HUES6 (cell line): ENCODE measurements around the gene SH3YL1.

Experiments used
- H3K27ac ChIP-seq: 2 replicates; pipeline ENCODE4 v1.7.0; 2013; ENCODE audit warnings: low read depth, mild to moderate bottlenecking, low read length, inconsistent platforms
- H3K27me3 ChIP-seq: 2 replicates; pipeline ENCODE4 v1.6.1; 2013; ENCODE audit warnings: low read length; ENCODE audit not compliant: control insufficient read depth, insufficient read depth
- H3K36me3 ChIP-seq: 2 replicates; pipeline ENCODE4 v1.6.1; 2013; ENCODE audit warnings: low read length; ENCODE audit not compliant: control insufficient read depth, insufficient read depth
- H3K4me1 ChIP-seq: 2 replicates; pipeline ENCODE4 v1.6.1; 2013; ENCODE audit warnings: low read length; ENCODE audit not compliant: control insufficient read depth, insufficient read depth
- H3K4me3 ChIP-seq: 2 replicates; pipeline ENCODE4 v1.5.1; 2013; ENCODE audit warnings: low read depth, low read length
- H3K9ac ChIP-seq: one replicate; pipeline ENCODE4 v1.6.1; 2013; ENCODE audit warnings: mild to moderate bottlenecking, low read length
- H3K9me3 ChIP-seq: 2 replicates; pipeline ENCODE4 v1.6.1; 2013; ENCODE audit warnings: low read depth, low read length; ENCODE audit not compliant: control insufficient read depth, insufficient read depth

The SH3YL1 gene

GRCh38 chr2:191311-192190, 72.3 kb downstream of the SH3YL1 start:
- Histone ChIP-seq H3K4me3 (no peak overlapping the region), H3K9ac (no peak overlapping the region), H3K36me3 (no peaks in the 10 kb centered on the region), H3K4me1 (no peaks in the 10 kb centered on the region), H3K27ac (no peak overlapping the region), H3K9me3 (peaks cover 36% of the 10 kb centered on the region), H3K27me3 (no peaks in the 10 kb centered on the region)

GRCh38 chr2:187825-188224, 76.0 kb downstream of the SH3YL1 start:
- Histone ChIP-seq H3K9me3 (peaks cover 69% of the 10 kb centered on the region), H3K4me1 (no peaks in the 10 kb centered on the region), H3K36me3 (no peaks in the 10 kb centered on the region), H3K27me3 (no peaks in the 10 kb centered on the region), H3K4me3 (no peak overlapping the region), H3K9ac (no peak overlapping the region), H3K27ac (no peak overlapping the region)

- Histone ChIP-seq H3K36me3 (no peaks in the 10 kb centered on the region), H3K9me3 (peaks cover 61% of the 10 kb centered on the region), H3K27ac (no peak overlapping the region), H3K4me1 (no peaks in the 10 kb centered on the region), H3K9ac (no peak overlapping the region), H3K27me3 (no peaks in the 10 kb centered on the region), H3K4me3 (no peak overlapping the region)
These were observed 78.6 kb downstream of the SH3YL1 start for GRCh38 chr2:185221-185620.

DNA sequence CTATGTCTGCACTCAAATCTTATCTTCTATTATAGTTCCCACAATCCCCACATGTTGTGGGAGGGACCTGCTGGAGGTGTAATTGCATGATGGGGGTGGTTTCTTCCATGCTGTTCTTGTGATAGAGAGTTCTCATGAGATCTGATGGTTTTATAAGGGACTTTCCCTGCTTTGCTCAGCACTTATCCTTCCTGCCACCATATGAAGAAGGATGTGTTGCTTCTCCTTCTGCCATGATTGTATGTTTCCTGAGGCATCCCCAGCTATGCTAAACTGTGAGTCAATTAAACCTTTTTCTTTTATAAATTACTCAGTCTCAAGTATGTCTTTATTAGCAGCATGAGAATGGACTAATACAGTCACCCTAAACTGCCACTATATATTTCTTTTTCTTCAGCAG, 79.1 kb downstream of the SH3YL1 start:
- no peak overlapping the region for H3K9ac ChIP-seq
- no peak overlapping the region for H3K4me3 ChIP-seq
- H3K27me3 ChIP-seq = no peaks in the 10 kb centered on the region
- H3K36me3 ChIP-seq = no peaks in the 10 kb centered on the region
- no peak overlapping the region for H3K27ac ChIP-seq
- H3K4me1 ChIP-seq = no peaks in the 10 kb centered on the region
- peaks cover 61% of the 10 kb centered on the region for H3K9me3 ChIP-seq

DNA sequence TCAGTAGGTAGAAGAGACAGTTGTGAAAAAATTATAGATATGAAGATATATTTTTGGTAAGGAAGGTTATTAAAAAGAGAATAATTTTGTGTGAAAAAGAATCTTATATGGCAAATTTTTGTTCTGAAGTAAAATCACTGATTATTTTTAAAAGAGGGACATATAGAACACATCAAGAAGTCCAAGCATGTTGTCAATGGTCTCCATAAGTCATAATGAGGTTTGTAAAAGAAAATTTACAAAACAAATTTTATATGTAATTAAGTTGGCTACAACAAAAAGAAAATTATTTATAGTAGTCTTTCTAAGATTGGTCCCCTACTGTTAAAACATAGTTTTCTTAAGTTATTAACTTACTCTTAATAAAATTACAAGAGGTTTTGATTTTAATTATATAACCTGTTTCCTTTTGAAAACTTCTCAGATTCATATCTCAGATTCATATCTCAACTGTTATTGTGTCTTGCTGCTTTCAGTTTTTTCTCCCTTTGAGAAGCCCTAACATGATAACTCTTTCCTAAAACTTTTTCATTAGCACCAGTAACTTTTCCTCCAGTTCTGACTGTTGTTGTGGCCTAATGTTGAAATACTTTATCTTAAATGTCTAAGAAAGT, 81.2 kb downstream of the SH3YL1 start:
- no peak overlapping the region for H3K4me3 ChIP-seq
- H3K27ac ChIP-seq = no peak overlapping the region
- H3K27me3 ChIP-seq = no peaks in the 10 kb centered on the region
- H3K36me3 ChIP-seq = no peaks in the 10 kb centered on the region
- H3K9ac ChIP-seq = no peak overlapping the region
- H3K4me1 ChIP-seq = no peaks in the 10 kb centered on the region
- peaks cover 51% of the 10 kb centered on the region for H3K9me3 ChIP-seq

- H3K9ac ChIP-seq = no peak overlapping the region
- no peaks in the 10 kb centered on the region for H3K27me3 ChIP-seq
These were observed 83.5 kb downstream of the SH3YL1 start for GRCh38 chr2:180311-180710.

GRCh38 chr2:179886-180285, 83.9 kb downstream of the SH3YL1 start:
- Histone ChIP-seq H3K4me1 (no peaks in the 10 kb centered on the region), H3K27me3 (no peaks in the 10 kb centered on the region), H3K27ac (no peak overlapping the region), H3K36me3 (no peaks in the 10 kb centered on the region), H3K9me3 (peaks cover 29% of the 10 kb centered on the region), H3K4me3 (no peak overlapping the region), H3K9ac (no peak overlapping the region)

More at GRCh38 chr2:180311-180710, 83.5 kb downstream of the SH3YL1 start:
- peaks cover 33% of the 10 kb centered on the region for H3K9me3 ChIP-seq
- H3K4me1 ChIP-seq = no peaks in the 10 kb centered on the region
- H3K36me3 ChIP-seq = no peaks in the 10 kb centered on the region
- H3K27ac ChIP-seq = no peak overlapping the region
- no peak overlapping the region for H3K4me3 ChIP-seq

DNA sequence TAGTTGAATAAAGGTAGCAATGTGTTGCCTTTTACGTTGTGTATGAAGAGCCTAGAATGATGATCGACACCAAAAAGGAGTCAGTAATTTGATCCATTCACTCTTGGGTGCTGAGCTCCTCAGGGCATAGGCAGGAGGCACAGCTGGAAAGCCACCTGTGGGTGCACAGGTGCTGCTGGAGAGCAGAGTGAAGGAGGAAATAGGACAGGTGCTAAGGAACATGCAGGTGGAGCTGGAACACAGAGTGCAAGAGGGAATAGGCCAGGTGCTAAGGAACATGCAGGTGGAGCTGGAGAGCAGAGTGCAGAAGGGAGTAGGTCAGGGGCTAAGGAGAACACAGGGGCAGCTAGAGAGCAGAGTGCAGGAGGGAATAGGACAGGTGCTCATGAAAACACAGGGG, 86.1 kb downstream of the SH3YL1 start:
- peaks cover 9% of the 10 kb centered on the region for H3K9me3 ChIP-seq
- no peaks in the 10 kb centered on the region for H3K27me3 ChIP-seq
- H3K27ac ChIP-seq = no peak overlapping the region
- H3K4me1 ChIP-seq = no peaks in the 10 kb centered on the region
- H3K4me3 ChIP-seq = no peak overlapping the region
- no peaks in the 10 kb centered on the region for H3K36me3 ChIP-seq
- no peak overlapping the region for H3K9ac ChIP-seq

- H3K9ac ChIP-seq = no peak overlapping the region
- no peaks in the 10 kb centered on the region for H3K36me3 ChIP-seq
- no peak overlapping the region for H3K4me3 ChIP-seq
- no peaks in the 10 kb centered on the region for H3K27me3 ChIP-seq
- no peaks in the 10 kb centered on the region for H3K4me1 ChIP-seq
- no peak overlapping the region for H3K27ac ChIP-seq
- peaks cover 7% of the 10 kb centered on the region for H3K9me3 ChIP-seq
These were observed 86.9 kb downstream of the SH3YL1 start for GRCh38 chr2:176917-177316.

- no peaks in the 10 kb centered on the region for H3K36me3 ChIP-seq
- H3K4me1 ChIP-seq = no peaks in the 10 kb centered on the region
- H3K4me3 ChIP-seq = no peak overlapping the region
- no peak overlapping the region for H3K27ac ChIP-seq
- peaks cover 7% of the 10 kb centered on the region for H3K9me3 ChIP-seq
- H3K27me3 ChIP-seq = no peaks in the 10 kb centered on the region
- no peak overlapping the region for H3K9ac ChIP-seq
These were observed 87.7 kb downstream of the SH3YL1 start for GRCh38 chr2:175880-176820.
